Endothelial cell of umbilical vein (primary cell): ENCODE results near the gene C10orf67. TPM values are rescaled to one million over a fixed set of nuclear protein-coding genes. Genes with fewer than 3 reads are reported as not detected.

Source experiments
- BruUV-seq: library from RNA; stranded (reverse); fragments of 400-500 nt; replicated peaks from 2 replicates; lab custom pipeline; 2021; lab: Mats Ljungman, UMichigan
- CTCF ChIA-PET: fragments of 300-600, 350-600 bp; sonication (Branson Sonifier 250); formaldehyde crosslinking; loops from one replicate; lab custom pipeline; 2021; ENCODE audit warnings: antibody characterized with exemption, inconsistent platforms; lab: Charles Lee
- POLR2A ChIA-PET: fragments of 300-600, 350-600 bp; sonication (Branson Sonifier 250); formaldehyde crosslinking; loops from one replicate; lab custom pipeline; 2021; ENCODE audit warnings: antibody characterized with exemption, inconsistent platforms; lab: Charles Lee
- DNase-seq: peaks from one replicate; pipeline ENCODE4 v3.0.0-alpha.2; 2011; ENCODE audit warnings: low read depth, low spot score
- FAIRE-seq: peaks from 2 replicates; lab custom pipeline; 2011; peaks lifted over from hg19 to GRCh38; lab: Jason Lieb, UNC
- H2AFZ ChIP-seq: 2 replicates; pipeline ENCODE4 v1.6.0; 2012; ENCODE audit warnings: low read depth, low read length, control low read depth, inconsistent platforms
- H3K27ac ChIP-seq: 2 replicates; pipeline ENCODE4 v1.5.1; 2011; ENCODE audit warnings: low read depth, mild to moderate bottlenecking, control low read depth, low read length, moderate library complexity; ENCODE audit not compliant: insufficient read depth
- H3K27me3 ChIP-seq, 2 experiments: 2 replicates each; pipeline versions ENCODE4 v1.6.0 to v1.6.1; 2011; ENCODE audit warnings: low read length in 2 of 2, mixed read lengths in 1 of 2; ENCODE audit not compliant: control insufficient read depth in 2 of 2, insufficient read depth in 2 of 2
- H3K36me3 ChIP-seq, 2 experiments: 2 replicates in 1 of 2; 3 replicates in 1 of 2; pipeline ENCODE4 v1.5.1; 2011; ENCODE audit warnings: low read length in 2 of 2, mild to moderate bottlenecking in 1 of 2, moderate library complexity in 1 of 2; ENCODE audit not compliant: control insufficient read depth in 2 of 2, insufficient read depth in 2 of 2; ENCODE audit errors: extremely low read depth in 1 of 2
- H3K4me1 ChIP-seq: 3 replicates; pipeline ENCODE4 v1.5.1; 2011; ENCODE audit warnings: mild to moderate bottlenecking, low read length; ENCODE audit not compliant: control insufficient read depth, insufficient read depth; ENCODE audit errors: extremely low read depth
- H3K4me2 ChIP-seq: 2 replicates; pipeline ENCODE4 v1.6.1; 2011; ENCODE audit warnings: low read length, control low read depth, mixed read lengths; ENCODE audit not compliant: insufficient read depth
- H3K4me3 ChIP-seq, 3 experiments: fragments of 200-600 bp in 1 of 3; sonication (generic), shearing (Covaris generic) in 1 of 3; replicated peaks in 1 of 3; 2 replicates each; pipeline ENCODE4 v1.5.1; 2011 to 2016; ENCODE audit warnings: control low read depth in 3 of 3, low read length in 3 of 3, mild to moderate bottlenecking in 2 of 3, inconsistent platforms in 1 of 3, low read depth in 1 of 3, moderate library complexity in 1 of 3; ENCODE audit not compliant: insufficient read depth in 1 of 3
- H3K79me2 ChIP-seq: 2 replicates; pipeline ENCODE4 v1.6.0; 2012; ENCODE audit warnings: low read length, inconsistent platforms; ENCODE audit not compliant: control insufficient read depth, insufficient read depth
- H3K9ac ChIP-seq: replicated peaks from 2 replicates; pipeline ENCODE3; 2011; ENCODE audit warnings: low read length, control low read depth; ENCODE audit not compliant: insufficient read depth; ENCODE audit errors: extremely low read depth
- H3K9me1 ChIP-seq: replicated peaks from 3 replicates; pipeline ENCODE4 v1.6.0; 2011; ENCODE audit warnings: mild to moderate bottlenecking, low read length; ENCODE audit not compliant: control insufficient read depth, insufficient read depth; ENCODE audit errors: extremely low read depth
- H3K9me3 ChIP-seq: replicated peaks from 2 replicates; pipeline ENCODE4 v1.5.1; 2012; ENCODE audit warnings: low read length, inconsistent platforms; ENCODE audit not compliant: control insufficient read depth, insufficient read depth
- H4K20me1 ChIP-seq: replicated peaks from 2 replicates; pipeline ENCODE3; 2011; ENCODE audit warnings: mild to moderate bottlenecking, low read length; ENCODE audit not compliant: control insufficient read depth, insufficient read depth; ENCODE audit errors: extremely low read depth
- CTCF ChIP-seq, 2 donors: IDR thresholded peaks; 1 replicate in 1 of 2; 2 replicates in 1 of 2; pipeline ENCODE4 v1.5.1; 2011; ENCODE audit warnings: low read length in 2 of 2, mild to moderate bottlenecking in 2 of 2, moderate library complexity in 2 of 2, control low read depth in 1 of 2, inconsistent platforms in 1 of 2, low read depth in 1 of 2; ENCODE audit not compliant: insufficient read depth in 1 of 2; ENCODE audit errors: extremely low read depth in 1 of 2
- EZH2 ChIP-seq: IDR thresholded peaks from 2 replicates; pipeline ENCODE4 v1.6.1; 2012; ENCODE audit warnings: borderline replicate concordance, low read depth, mild to moderate bottlenecking, moderate library complexity, low read length, inconsistent platforms; ENCODE audit not compliant: severe bottlenecking
- FOS ChIP-seq: IDR thresholded peaks from 2 replicates; pipeline ENCODE4 v1.6.1; 2011; ENCODE audit warnings: mild to moderate bottlenecking, low read length, moderate library complexity, borderline replicate concordance; ENCODE audit not compliant: insufficient read depth
- GATA2 ChIP-seq: IDR thresholded peaks from 2 replicates; pipeline ENCODE4 v1.7.0; 2011; ENCODE audit warnings: low read depth, mild to moderate bottlenecking, moderate library complexity, mixed read lengths, low read length; ENCODE audit not compliant: insufficient read length, insufficient read depth
- JUN ChIP-seq: IDR thresholded peaks from 2 replicates; pipeline ENCODE4 v1.6.1; 2011; ENCODE audit warnings: borderline replicate concordance, low read depth; ENCODE audit not compliant: insufficient read length, insufficient read depth
- MAX ChIP-seq: IDR thresholded peaks from 2 replicates; pipeline ENCODE4 v1.6.1; 2011; ENCODE audit not compliant: insufficient read depth, insufficient read length
- MYC ChIP-seq: IDR thresholded peaks from one replicate; pipeline ENCODE4 v1.6.1; 2011; ENCODE audit warnings: mild to moderate bottlenecking, low read depth, low read length
- POLR2A ChIP-seq: IDR thresholded peaks from 2 replicates; pipeline ENCODE4 v1.6.1; 2012; ENCODE audit warnings: low read depth, mild to moderate bottlenecking, control low read depth, low read length
- POLR2AphosphoS5 ChIP-seq: IDR thresholded peaks from 2 replicates; pipeline ENCODE4 v1.6.1; 2012; ENCODE audit warnings: low read depth, mild to moderate bottlenecking, control low read depth, low read length, moderate library complexity; ENCODE audit not compliant: insufficient read depth
- dilution Hi-C: fragments of 300-500 bp; cut with MboI; formaldehyde crosslinking; loops from one replicate; pipeline ENCODE4 v1.15.0; 2019; ENCODE audit warnings: low sequenced_read_pairs; ENCODE audit not compliant: extremely low pct_ligation_motif_present
- intact Hi-C: fragments of 100-400 bp; cut with micrococcal nuclease; formaldehyde crosslinking; loops from one replicate; pipeline ENCODE4 v1.10.0; 2022
- polyA plus RNA-seq, 4 experiments: library from polyadenylated mRNA; depleted of rRNA in 3 of 4; stranded (reverse) in 3 of 4; unstranded in 1 of 4; fragments of >200 nt; gene quantifications; 2 replicates each; pipeline versions ENCODE4 v1.2.1 to v1.2.3, GENCODE V29; 2011 to 2012; ENCODE audit warnings: missing spikeins in 1 of 4
- total RNA-seq: library from RNA; stranded (reverse); gene quantifications from 2 replicates; pipeline ENCODE4 v1.2.3, GENCODE V29; 2021

The C10orf67 gene
- total and polyA plus RNA-seq, 2 donors (not counting 3 experiments of a cell fraction or from before 2014, with no cell fraction given): not detected

GRCh38 chr10:23186178-23186577 lies 158.4 kb downstream of the C10orf67 start:
- Histone ChIP-seq H3K4me3 (no peak overlapping the region), H3K9me3 (no peaks in the 10 kb centered on the region), H3K4me2 (no peak overlapping the region), H3K27ac (no peak overlapping the region), H3K36me3 (no peaks in the 10 kb centered on the region), H3K4me1 (no peaks in the 10 kb centered on the region), H3K9me1 (no peaks in the 10 kb centered on the region), H2AFZ (no peak overlapping the region), H3K27me3 (peaks cover 14 to 19% of the 10 kb centered on the region in 2 experiments), H4K20me1 (no peaks in the 10 kb centered on the region), H3K79me2 (no peaks in the 10 kb centered on the region), H3K9ac (no peak overlapping the region)
- FAIRE-seq (no peak), DNase-seq (no peak)
- ChIA-PET POLR2A (no interaction called here), CTCF (no interaction called here)
- dilution Hi-C loops (no loop called here), intact Hi-C loops (no loop called here)
- BruUV-seq: no TSS peak
- no peak for TF ChIP-seq MAX
- TF ChIP-seq MYC: no peak
- no peak for TF ChIP-seq JUN
- no peak for TF ChIP-seq GATA2
- TF ChIP-seq CTCF (IDR thresholded peaks at IDR 0.05; ENCODE audit: extremely low read depth in 1 of 2, insufficient read depth in 1 of 2, low read depth in 1 of 2, low read length in 2 of 2): no peak
- TF ChIP-seq EZH2: no peak
- no peak for TF ChIP-seq FOS
- no peak for TF ChIP-seq POLR2AphosphoS5
- TF ChIP-seq POLR2A: no peak
